ENCODE measurements around the gene EPM2AIP1.
A peak's percentile ranks its signal among the peaks of the same experiment; 100 is the strongest.

Gene EPM2AIP1

GRCh38 chr3:36944641-36945270, 48.2 kb downstream of the EPM2AIP1 start, which contains the start of gene TRANK1:
Gene TRANK1, minus strand, starts transcription at chr3:36945054. Its CDS starts 245 bp downstream, at chr3:36944809.
- peak; percentile 82 for DNase-seq

GRCh38 chr3:36944012-36944640, 48.8 kb downstream of the EPM2AIP1 start:
- DNase-seq, result peak; percentile 38

DNA sequence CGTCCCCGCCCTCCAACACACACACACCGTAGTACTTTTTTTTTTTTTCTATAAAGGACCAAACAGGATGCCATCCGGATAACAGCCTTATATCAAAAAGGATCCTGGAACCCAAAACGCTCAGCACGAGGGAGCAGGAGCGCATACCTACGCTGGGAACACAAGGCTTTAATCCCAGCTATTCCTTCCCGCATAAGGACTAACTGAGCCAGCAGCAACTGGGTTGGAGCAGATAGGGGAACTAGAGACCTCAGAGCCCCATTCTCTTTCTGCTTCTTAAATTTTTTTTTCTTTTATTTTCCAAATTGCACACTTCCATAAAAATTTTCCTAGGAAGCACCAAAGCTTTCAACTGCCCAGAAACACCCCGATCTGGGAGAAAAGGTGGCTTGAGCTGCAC, 49.3 kb downstream of the EPM2AIP1 start:
- no peak for DNase-seq

- no peak for DNase-seq
Measured at GRCh38 chr3:36942638-36943248, 50.2 kb downstream of the EPM2AIP1 start.

DNA sequence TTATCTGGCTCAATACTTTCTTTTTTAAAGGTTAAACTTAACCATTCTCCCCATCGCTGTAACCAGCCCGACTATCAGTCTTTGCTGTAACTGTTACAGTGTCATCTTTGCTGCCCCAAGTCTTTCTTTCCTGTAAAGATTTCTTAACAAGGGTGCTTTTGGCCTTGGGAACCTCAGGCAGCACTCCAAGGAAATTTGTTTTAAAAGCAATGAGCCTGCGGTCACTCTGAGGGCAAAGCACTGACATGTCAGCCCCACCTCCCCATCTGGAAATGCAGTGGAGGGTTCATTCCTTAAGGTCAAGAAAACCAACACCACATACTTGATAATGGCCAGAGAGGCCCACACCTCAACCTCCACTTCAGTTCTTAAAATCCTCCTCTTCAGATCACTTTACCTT, 51.3 kb downstream of the EPM2AIP1 start:
- DNase-seq, result no peak

- DNase-seq, result no peak
Measured at GRCh38 chr3:36941162-36941561, 51.8 kb downstream of the EPM2AIP1 start.

DNA sequence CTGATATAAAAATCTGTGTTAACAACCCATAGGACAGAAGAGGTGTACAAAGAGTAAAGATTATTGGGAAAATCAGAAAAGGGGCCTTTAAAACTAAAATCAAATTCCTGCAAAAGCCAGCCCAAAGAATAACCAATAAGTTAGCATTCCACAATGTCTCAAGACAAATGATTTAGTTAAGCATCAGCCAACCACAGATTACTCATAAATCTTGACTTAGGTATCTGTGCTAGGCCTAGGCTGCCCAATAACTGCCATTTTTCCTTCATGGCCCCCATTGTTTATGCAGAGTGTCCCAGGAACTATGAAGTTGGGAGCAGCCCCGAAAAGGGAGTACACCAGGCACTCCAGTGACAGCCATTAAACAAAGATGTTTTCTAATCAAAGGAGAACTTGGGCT, 55.4 kb downstream of the EPM2AIP1 start:
- no peak for DNase-seq

All from inflammatory macrophage treated with lipopolysaccharide for 4 hours (primary cell).